OCI-LY1 (cell line): Measurements from ENCODE around the gene BACH1.

Experiments
- H2AFZ ChIP-seq: fragments of 200-600 bp; sonication (generic), shearing (Covaris generic); 2 replicates; pipeline ENCODE4 v1.6.0; 2014; ENCODE audit warnings: antibody characterized with exemption, mild to moderate bottlenecking, low read length
- H3F3A ChIP-seq: fragments of 200-600 bp; sonication (generic), shearing (Covaris generic); 2 replicates; pipeline ENCODE4 v1.6.0; 2014; ENCODE audit warnings: mild to moderate bottlenecking, antibody characterized with exemption, low read length, moderate library complexity; ENCODE audit not compliant: insufficient read depth
- H3K27ac ChIP-seq: fragments of 200-600 bp; sonication (generic); 2 replicates; pipeline ENCODE4 v1.5.1; 2014; ENCODE audit warnings: low read length, mixed run types, mild to moderate bottlenecking, low read depth; ENCODE audit not compliant: poor library complexity, severe bottlenecking
- H3K27me3 ChIP-seq: fragments of 200-600 bp; sonication (generic); 2 replicates; pipeline ENCODE4 v1.6.0; 2014; ENCODE audit warnings: antibody characterized with exemption, mild to moderate bottlenecking, low read length, moderate library complexity; ENCODE audit not compliant: insufficient read depth
- H3K36me3 ChIP-seq: fragments of 200-600 bp; sonication (generic); 2 replicates; pipeline ENCODE4 v1.6.1; 2014; ENCODE audit warnings: mild to moderate bottlenecking, antibody characterized with exemption, low read length, moderate library complexity, mixed read lengths; ENCODE audit not compliant: insufficient read depth
- H3K4me1 ChIP-seq: fragments of 200-600 bp; sonication (generic); 2 replicates; pipeline ENCODE4 v1.5.1; 2014; ENCODE audit warnings: mild to moderate bottlenecking, low read length, moderate library complexity; ENCODE audit not compliant: insufficient read depth, severe bottlenecking
- H3K4me2 ChIP-seq: fragments of 200-600 bp; sonication (generic), shearing (Covaris generic); 2 replicates; pipeline ENCODE4 v1.6.1; 2014; ENCODE audit warnings: low read length
- H3K4me3 ChIP-seq: fragments of 200-600 bp; sonication (generic); 2 replicates; pipeline ENCODE4 v1.5.1; 2014; ENCODE audit warnings: low read length, low read depth, mild to moderate bottlenecking, mixed read lengths; ENCODE audit not compliant: poor library complexity, severe bottlenecking
- H3K79me2 ChIP-seq: fragments of 200-600 bp; shearing (Covaris generic); 2 replicates; pipeline ENCODE4 v1.6.1; 2016; ENCODE audit warnings: mixed run types, low read length, mixed read lengths; ENCODE audit not compliant: insufficient read depth
- H3K9ac ChIP-seq: fragments of 200-600 bp; sonication (generic), shearing (Covaris generic); 2 replicates; pipeline ENCODE4 v1.6.1; 2014; ENCODE audit warnings: mild to moderate bottlenecking, low read length, mixed read lengths
- H3K9me2 ChIP-seq: fragments of 200-600 bp; sonication (generic), shearing (Covaris generic); 2 replicates; pipeline ENCODE4 v1.6.1; 2014; ENCODE audit warnings: low read depth, mild to moderate bottlenecking, low read length, mixed read lengths
- H3K9me3 ChIP-seq: fragments of 200-600 bp; shearing (Covaris generic); 2 replicates; pipeline ENCODE4 v1.6.1; 2014; ENCODE audit warnings: low read length, mixed read lengths
- H4K20me1 ChIP-seq: fragments of 200-600 bp; sonication (generic), shearing (Covaris generic); 2 replicates; pipeline ENCODE4 v1.6.0; 2016; ENCODE audit warnings: mild to moderate bottlenecking, low read length; ENCODE audit not compliant: insufficient read depth
- CTCF ChIP-seq: fragments of 200-600 bp; sonication (generic), shearing (Covaris generic); IDR thresholded peaks from 2 replicates; pipeline ENCODE4 v1.5.1; 2017; ENCODE audit warnings: mild to moderate bottlenecking, antibody characterized with exemption, low read length, moderate library complexity, mixed read lengths
- EZH2 ChIP-seq: fragments of 200-600 bp; sonication (generic), shearing (Covaris generic); IDR thresholded peaks from 2 replicates; pipeline ENCODE4 v1.8.0; 2017; ENCODE audit warnings: borderline replicate concordance, mixed run types, mild to moderate bottlenecking, antibody characterized with exemption, low read length, moderate library complexity, mixed read lengths

BACH1 gene

GRCh38 chr21:29264721-29265120 lies 34.0 kb upstream of the BACH1 start:
- Histone ChIP-seq H3K9me3 (no peaks in the 10 kb centered on the region), H3K9me2 (no peaks in the 10 kb centered on the region), H3K79me2 (no peaks in the 10 kb centered on the region), H3K4me3 (no peak overlapping the region), H2AFZ (no peak overlapping the region), H3F3A (no peaks in the 10 kb centered on the region), H3K27me3 (no peaks in the 10 kb centered on the region), H3K4me2 (no peak overlapping the region), H3K4me1 (no peaks in the 10 kb centered on the region), H3K9ac (no peak overlapping the region), H3K27ac (no peak overlapping the region), H4K20me1 (no peaks in the 10 kb centered on the region), H3K36me3 (no peaks in the 10 kb centered on the region)
- TF ChIP-seq EZH2 (no peak), CTCF (no peak)

- H3K36me3 ChIP-seq, result no peaks in the 10 kb centered on the region
- H3K27ac ChIP-seq, result no peak overlapping the region
- no peaks in the 10 kb centered on the region for H3K79me2 ChIP-seq
- no peaks in the 10 kb centered on the region for H3K9me2 ChIP-seq
- no peak overlapping the region for H3K4me3 ChIP-seq
- H3K9me3 ChIP-seq, result no peaks in the 10 kb centered on the region
- H3K27me3 ChIP-seq, result no peaks in the 10 kb centered on the region
- no peak overlapping the region for H2AFZ ChIP-seq
- H4K20me1 ChIP-seq, result no peaks in the 10 kb centered on the region
- H3K4me1 ChIP-seq, result no peaks in the 10 kb centered on the region
- no peak overlapping the region for H3K4me2 ChIP-seq
- TF ChIP-seq EZH2 (no peak), CTCF (no peak)
- no peaks in the 10 kb centered on the region for H3F3A ChIP-seq
- no peak overlapping the region for H3K9ac ChIP-seq
These were observed 32.8 kb upstream of the BACH1 start for GRCh38 chr21:29265690-29266479.

GRCh38 chr21:29267666-29268065 lies 31.1 kb upstream of the BACH1 start:
- H3K79me2 ChIP-seq, result no peaks in the 10 kb centered on the region
- no peak overlapping the region for H2AFZ ChIP-seq
- no peaks in the 10 kb centered on the region for H3K9me2 ChIP-seq
- no peak overlapping the region for H3K9ac ChIP-seq
- H3K9me3 ChIP-seq, result no peaks in the 10 kb centered on the region
- H3F3A ChIP-seq, result no peaks in the 10 kb centered on the region
- H3K27me3 ChIP-seq, result no peaks in the 10 kb centered on the region
- no peak overlapping the region for H3K4me3 ChIP-seq
- no peaks in the 10 kb centered on the region for H4K20me1 ChIP-seq
- H3K4me1 ChIP-seq, result no peaks in the 10 kb centered on the region
- TF ChIP-seq EZH2 (no peak), CTCF (no peak)
- H3K27ac ChIP-seq, result no peak overlapping the region
- no peaks in the 10 kb centered on the region for H3K36me3 ChIP-seq
- H3K4me2 ChIP-seq, result no peak overlapping the region
